Hematopoietic multipotent progenitor cell treated with erythropoietin and hydrocortisone succinate and interleukin-3 and kit ligand, for 8 days (in vitro differentiated cells): ENCODE data around the gene U2SURP.
"Not testable (repeated sequence)": the region's sequence is repeated elsewhere in the genome, so short reads cannot be mapped to it uniquely, and the experiment has no call there.

Source experiments
- DNase-seq: peaks from one replicate; pipeline ENCODE4 v3.0.0-alpha.2; 2015

U2SURP gene

DNA sequence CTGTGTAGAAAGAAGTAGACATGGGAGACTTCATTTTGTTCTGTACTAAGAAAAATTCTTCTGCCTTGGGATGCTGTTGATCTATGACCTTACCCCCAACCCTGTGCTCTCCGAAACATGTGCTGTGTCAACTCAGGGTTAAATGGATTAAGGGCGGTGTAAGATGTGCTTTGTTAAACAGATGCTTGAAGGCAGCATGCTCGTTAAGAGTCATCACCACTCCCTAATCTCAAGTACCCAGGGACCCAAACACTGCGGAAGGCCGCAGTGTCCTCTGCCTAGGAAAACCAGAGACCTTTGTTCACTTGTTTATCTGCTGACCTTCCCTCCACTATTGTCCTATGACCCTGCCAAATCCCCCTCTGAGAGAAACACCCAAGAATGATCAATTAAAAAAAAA lies 72.6 kb downstream of the U2SURP start:
- not testable (repeated sequence) for DNase-seq

DNA sequence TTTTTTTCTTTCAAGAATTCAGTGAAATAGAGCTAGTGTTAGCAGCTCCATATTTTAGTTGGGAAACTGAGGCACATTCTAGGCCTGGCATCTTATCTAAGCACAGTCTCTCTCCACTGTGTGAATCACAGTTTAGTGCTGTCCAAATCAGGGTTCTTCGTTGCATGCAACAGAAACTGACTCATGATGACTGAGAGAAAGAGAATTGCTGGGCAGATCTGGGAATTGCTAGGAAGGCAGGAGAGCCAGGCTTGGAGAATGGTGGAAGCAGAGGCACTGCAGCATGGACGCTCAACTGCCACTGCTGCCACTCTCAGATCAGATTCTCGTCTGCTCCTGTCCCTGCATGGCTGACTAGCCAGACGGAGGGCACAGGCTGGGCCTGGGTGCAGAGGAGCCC lies 77.5 kb downstream of the U2SURP start:
- DNase-seq = no peak

DNA sequence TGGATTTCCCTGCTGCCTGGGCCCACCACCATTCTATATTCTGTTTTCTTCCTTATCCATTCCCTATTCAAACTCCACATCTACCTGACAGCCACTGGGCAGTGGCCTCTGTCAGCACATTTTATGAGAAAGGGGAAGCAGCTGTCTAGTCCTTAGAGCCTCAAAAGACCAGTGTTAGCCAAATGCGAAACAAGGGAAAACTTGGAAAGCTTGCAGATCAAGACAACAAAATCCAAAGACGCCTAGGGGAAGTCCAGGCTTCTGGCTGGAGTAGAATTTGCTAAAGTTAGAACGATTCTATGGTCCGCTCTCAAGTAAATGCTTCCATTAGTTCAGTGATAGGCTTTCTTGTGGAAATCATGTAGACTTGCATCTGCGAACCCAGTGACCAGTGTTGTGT lies 78.8 kb downstream of the U2SURP start:
- DNase-seq = no peak

DNA sequence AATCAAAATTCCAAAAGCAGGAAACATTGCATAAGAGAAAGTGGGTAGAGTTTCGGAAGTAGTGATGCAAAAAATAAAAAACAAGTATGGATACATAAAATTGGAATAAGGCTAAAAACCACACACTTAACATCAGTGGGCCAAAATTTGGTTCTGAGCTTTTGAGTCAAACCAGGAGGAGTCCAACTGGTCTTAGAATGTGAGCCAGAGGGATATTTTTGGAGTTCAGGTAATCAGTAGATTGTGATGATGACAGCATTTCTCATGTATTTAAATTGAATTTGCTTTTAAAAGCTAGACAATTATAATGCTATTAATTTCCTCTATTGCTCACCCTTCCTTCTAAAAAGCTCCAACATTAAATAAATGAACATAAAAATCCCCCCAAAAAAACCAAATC lies 80.0 kb downstream of the U2SURP start:
- no peak for DNase-seq

DNA sequence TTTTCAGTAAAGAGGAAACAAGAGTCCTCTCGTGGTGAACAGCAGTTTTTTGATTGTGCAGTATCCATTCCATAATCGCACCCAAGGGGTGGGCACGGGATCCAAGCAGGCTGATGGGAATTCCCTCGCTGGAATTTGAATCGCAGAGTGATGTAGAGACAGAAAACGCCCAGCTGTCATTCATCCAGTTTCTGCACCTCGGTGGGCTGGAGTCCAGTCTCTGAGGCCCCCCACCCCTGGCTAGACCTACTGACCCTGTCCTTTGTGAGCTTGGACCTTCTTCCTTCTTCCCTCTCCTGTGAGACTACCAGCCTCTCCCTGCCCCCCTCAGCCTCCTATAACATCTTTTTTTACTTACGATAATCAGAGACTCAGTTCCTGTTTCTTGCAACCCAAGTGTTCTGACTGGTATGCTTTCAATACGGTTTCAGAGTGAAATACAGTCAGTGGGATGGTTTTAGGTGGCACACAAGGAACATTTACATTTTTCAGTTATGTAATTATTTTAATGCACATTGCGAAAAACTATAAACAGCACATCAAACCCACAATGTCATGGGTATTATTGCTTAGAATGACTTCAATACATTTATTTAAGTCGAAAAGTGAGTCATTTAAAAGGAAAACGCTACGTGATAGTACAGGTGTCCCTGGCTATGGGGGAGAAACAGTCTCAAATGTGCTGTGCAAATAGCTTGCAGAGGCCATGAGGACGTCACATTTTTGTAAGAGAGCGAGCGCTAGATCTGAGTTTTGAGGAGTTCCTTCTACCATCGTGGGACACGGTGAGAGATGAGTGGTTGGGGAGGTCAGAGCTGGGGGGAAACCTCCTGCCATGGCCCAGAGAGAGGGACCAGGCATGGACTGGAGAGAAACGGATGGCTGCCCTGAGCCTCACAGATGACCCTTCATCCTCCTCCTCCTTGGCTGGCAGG lies 80.7 kb downstream of the U2SURP start:
- DNase-seq = no peak

DNA sequence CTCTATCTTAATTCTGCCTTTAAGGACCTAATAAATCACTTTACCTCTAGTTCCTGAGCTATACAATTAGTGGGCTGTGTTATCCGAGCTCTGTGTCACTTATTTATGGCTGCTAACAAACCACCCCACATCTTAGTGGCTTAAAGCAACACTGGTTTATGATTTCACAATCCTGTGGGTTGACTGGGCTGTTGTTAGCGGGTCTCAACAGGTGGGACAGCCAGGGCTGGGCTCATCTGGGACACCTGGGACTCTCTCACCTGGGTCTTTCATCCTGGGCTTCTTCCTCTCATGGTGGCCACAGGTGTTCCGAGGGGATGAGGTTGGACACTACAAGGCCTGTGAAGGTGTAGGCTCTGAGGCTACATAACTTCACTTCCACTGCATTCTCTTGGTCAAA lies 82.4 kb downstream of the U2SURP start:
- DNase-seq = no peak

DNA sequence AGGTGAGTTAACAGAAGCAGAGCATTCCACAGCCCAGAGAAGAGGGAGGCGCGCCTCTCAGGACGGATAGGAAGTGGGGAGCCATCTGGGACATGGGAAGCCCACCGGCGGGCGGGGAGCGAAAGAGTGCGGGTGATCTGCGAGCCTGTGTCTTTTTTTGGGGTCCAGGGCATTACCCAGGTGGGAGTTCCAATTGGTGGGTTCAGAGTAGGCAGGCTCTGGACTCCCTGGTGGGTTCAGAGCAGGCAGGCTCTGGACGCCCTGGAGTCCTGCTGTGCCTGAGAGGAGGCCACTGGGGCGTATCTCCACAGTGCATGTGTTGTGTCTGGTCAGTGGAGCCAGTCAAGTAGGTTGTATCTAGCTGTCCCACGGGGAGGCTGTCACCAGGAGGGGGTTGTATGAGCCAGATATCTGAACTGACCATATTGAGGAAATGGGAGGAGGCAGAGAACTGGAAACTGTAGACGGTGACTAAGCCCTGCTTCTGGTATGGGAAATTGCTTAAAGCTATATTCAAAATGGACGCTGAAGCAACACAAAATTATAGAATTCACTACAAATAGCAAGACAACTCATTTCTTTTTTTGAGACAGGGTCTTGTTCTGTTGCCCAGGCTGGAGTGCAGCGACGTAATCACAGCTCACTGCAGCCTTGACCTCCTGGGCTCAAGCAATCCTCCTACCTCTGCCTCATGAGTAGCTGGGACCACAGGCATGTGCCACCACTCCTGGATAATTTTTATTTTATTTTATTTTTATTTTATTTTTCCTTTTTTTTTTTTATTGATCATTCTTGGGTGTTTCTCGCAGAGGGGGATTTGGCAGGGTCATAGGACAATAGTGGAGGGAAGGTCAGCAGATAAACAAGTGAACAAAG lies 83.7 kb downstream of the U2SURP start:
- peak; percentile 100 for DNase-seq

DNA sequence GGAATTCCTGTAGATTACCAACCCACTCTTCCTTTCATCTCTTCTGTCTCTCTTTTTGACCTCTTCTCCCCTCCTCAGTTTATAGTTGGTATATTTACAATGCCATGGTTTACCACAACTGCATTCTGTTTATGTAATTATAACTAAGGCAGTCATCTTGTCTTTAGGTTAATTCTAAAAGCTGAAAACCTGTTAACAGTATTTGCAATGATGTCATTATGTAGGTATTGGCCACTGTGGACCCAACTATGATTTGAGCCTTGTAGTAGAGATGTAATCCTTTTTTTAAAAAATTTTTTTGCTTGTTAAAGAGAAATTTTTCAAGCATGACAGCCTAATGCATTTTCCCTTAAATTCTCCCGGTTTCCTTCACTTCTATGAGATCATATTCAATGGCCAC lies 87.5 kb downstream of the U2SURP start:
- DNase-seq = no peak

DNA sequence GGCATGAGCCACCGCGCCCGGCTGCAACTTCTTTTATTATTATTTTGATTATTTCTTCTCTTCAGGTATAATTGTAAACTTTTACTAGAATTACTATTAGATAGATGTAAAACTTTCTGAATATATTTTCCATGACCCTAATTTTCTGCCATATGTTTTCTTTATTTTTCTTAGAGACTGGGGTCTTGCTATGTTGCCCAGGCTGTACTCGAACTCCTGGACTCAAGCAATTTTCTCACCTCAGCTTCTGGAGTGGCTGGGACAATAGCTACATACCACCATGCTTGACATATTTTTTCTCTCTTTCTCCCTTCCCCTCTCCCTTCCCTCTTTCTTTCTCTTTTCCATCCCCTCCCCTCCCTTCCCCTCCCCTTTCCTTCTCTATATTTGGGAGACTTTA lies 88.6 kb downstream of the U2SURP start:
- DNase-seq = no peak

DNA sequence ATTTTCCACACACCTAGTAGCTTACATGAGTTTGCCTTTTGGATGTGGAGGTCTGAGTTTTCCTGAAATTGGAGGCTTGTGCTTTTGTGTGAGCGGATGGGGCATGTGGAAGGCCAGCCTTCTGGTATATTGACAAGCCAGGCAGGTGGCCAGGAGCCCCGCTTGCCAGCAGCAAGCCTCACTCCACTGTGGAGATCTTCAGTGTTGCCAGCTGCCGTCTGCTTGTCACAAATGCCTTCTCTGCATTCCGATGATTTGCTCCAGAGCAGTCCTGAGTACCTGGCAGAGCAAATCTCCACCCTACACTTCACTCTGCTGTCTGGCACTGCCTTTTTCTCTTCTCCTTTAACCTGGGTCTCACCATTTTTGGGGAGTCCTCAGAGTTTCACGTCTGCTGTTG lies 89.1 kb downstream of the U2SURP start:
- DNase-seq = no peak

DNA sequence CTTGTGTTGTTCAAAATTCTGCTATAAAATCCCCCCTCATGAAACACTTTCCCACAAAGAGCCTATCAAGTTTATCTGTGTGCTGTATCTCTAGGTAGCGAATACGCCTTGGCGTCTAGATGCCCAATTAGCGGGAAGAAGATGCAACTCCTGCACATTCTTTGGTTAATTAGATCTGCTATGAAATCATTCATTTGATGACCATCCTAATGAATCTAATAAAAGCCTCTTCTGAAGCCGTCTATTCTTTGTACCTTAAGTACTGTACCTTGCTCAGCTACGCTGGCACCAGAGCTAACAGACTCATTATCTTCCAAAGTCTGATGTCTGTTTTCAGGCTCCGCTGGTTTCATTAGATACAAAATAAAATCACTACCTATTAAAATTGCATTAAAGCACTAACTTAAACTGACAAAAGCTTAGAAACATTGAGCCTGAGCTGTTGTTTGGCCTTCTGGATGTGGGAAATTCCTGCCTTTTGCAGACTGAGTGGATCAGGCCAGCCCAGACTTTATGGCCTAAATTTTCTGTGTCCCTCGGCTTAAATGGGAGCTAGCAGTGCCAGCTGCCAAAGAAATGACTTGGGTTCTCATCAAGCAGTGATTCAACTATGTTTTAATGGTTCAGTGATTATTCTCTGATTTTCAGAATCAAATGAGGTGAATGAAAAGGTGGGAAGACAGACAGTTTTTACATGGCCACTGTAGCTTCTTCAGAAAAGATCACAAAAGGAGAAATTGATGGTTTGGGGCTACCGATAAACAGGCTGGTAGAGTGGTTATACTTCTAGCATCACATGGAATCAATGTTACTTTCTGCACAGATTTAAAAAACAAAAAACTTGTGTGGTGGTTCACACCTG lies 89.8 kb downstream of the U2SURP start:
- no peak for DNase-seq

DNA sequence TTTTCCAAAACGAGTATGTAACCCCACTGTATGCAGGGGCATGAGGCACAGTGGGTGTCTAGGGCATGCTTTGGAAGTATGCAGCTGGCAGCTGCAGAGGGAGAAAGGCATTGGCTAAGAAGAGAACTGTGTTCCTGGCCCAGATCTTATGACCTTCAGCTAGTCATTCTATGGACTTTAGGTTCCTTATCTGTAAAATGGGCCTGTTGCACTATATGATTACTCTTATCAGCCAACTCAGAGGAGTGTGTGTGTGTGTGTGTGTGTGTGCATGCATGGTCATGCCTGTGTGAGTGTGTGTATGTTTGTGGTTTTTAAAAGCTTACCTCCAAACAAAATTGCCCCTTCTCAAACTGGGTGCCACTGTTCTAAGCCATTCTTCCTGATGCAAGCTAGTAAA lies 90.8 kb downstream of the U2SURP start:
- peak; percentile 92 for DNase-seq

DNA sequence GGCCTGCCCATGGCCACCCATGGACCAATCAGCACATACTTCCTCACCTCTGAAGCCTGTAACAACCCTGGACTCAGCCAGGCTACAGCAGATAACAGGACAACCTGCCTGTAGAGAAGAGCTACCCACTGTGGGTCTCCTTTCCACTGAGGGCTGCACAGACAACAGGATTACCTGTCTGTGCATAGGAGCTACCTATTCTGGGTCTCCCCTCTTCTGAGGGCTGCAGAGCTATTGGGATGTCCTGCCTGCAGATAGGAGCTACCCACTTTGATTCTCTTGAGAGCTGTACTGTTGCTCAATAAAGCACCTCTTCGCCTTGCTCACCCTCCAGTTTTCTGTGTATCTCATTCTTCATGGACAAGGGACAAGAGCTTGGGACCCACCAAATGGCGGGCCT lies 94.4 kb downstream of the U2SURP start:
- DNase-seq = no peak

DNA sequence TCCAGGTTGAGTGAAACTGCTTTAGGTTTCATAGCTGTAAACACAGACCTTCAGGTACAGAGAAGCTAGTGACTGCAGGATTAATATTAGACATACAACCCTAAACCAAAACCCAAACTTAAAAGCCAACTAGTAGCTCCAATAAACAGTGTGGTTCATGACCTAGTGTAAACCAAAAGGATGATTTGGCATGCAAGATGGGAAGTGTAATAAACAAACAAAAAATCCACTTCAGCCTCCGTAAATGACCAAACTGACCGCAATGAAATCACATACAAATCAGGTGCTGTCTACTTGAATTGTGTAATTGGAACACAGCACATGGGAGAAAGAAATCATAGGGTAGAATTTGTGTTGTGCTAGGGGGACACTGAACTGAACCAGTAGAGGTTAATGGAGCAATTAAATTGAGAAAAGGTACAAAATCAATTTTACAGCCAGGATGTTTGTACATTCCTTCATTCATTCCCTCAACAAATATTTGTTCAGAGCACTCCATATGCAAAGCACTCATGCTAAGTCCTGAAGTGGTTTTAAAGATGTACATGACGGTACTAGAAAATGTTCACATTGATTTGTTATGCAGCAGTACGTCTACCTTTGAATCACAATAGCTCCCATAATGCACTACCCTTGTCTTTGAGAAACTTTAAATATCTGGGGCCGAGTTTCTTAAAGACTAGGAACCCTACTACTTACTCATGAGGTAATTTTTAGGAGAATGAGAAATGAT lies 96.8 kb downstream of the U2SURP start:
- DNase-seq = no peak

DNA sequence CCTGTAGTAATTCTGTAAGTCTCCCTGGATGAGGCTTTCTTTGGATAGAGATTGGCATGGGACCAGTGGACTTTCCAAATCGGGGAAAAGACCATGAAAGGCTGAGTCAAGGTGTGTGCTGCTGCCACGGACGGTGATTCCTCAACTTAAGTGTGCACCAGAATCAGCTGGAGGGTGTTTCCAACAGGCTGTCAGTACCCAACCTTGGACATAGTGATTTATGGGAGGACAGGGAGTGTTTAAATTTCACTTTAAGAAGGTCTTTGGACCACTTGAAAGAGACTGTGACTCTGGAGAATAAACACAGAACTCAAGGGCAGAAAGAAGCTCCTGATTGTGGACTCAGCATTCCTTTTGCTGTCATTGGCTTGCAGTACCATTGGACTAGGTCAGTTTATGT lies 97.8 kb downstream of the U2SURP start:
- no peak for DNase-seq

DNA sequence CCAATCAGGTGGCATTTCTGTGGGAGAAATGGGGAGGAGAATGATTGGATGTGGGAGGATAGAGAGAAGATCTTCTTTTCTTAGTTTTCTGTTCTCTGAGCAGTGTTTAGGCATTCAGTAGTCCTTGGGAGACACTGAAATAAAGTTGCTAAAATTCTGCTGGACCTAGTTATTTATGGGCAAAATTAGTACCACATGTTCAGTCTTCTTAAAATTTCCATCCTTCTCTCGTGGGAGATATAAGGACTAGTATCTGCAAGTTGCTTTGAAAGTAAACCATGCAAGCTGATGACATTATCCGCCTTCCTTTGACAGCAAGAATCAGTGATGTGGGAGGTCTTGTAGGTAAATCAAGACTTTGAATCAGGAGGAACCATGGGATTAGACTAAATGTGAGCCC lies 98.3 kb downstream of the U2SURP start:
- no peak for DNase-seq

DNA sequence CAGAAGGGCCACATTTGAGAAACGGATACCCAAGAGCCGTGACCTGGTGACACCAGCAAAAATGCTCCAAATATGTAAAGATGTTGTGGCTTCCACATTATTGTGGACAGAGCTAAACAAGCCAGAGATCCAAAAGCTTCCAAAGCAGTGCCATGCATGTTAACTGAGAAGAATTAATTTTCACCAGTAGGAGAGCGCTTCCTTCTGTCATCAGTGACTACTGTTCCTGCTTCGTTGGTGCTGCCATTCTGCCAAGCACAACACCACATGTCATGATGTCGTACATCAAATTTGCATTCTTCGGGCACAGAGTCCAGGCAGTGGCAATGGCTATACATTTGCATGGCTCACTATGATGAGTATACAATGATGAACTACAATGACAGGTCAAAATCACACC lies 99.1 kb downstream of the U2SURP start:
- no peak for DNase-seq

DNA sequence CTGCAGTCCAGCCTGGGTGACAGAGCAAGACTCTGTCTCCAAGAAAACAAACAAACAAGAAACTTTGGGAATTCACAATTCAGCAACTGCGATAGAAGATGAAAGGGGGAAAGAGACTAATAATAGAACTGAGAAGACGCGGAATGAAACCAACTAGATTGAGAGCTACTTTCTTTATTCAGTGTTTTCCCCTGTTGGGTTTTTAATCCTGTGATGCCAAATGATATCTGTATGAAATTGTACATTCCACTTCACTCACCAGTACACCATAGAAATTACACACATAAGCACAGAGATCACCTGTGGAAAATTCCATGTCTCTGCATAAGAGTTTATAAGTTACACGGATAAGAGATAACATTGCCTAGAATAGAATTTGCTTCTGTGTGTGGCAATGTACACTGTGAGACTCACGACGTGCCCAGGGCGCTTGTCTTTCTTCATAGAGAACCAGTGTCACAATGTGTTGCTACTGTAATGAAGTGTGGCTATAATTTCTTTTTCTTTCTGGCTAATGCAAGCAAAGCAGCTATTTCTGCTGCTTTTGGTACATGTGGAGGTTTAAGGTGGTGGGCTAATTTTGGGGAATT lies 100.5 kb downstream of the U2SURP start:
- DNase-seq = no peak

DNA sequence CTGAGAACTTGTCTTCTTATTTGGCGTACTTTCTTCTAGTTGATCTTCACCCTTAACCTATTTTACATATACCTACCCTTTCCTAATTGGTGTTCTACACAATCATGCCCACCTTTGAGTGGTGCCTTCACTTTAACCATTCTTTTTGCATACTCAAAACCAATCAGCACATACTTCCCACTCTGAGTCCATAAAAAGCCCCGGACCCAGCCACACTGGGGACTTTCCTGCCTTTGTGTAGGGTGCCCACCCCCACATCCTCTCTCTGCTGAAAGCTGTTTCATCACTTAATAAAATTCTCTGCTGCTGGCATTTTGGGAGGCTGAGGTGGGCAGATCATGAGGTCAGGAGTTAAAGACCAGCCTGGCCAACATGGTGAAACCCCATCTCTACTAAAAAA lies 102.3 kb downstream of the U2SURP start:
- no peak for DNase-seq

DNA sequence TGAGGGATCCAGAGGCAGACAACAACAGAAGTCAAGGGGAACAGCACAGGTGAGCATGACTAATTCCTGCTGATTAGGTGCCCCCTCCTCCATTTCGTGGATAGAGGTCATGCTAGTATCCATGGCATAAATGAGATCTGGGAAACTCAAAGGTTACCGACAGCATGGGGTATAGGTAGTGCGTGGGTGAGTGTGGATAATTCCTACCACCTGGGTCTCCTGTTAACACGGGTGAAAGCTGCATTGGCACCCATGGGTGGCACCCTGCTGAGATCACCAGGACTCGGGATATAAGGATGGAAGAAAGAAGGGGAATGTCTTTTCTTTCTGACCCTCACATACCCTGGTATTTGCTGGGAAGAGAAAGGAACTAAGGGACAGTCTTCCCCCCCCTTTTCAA lies 103.8 kb downstream of the U2SURP start:
- no peak for DNase-seq

DNA sequence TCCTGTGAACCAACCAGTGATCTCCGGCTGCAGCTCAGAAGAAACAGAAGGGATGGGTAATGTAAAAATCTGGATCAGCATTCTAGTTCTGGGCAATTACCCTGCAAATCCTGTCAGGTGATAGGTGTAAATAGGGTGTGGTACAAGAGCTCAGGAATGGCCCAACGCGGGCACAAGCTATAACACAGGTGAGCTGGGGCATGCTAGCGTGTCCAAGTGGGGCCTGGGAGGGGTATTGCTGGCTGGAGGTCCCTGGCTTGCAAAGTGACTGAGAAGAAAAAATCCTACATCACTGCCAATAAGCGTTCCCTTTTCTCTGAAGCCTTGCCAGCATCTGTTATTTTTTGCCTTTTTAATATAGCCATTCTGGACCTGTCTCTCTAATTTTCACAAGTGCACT lies 108.5 kb downstream of the U2SURP start:
- DNase-seq = no peak
